ENCODE results near the gene TP73.
A peak's percentile ranks its signal among the peaks of the same experiment; 100 is the strongest.
"Not testable (repeated sequence)": the region's sequence is repeated elsewhere in the genome, so short reads cannot be mapped to it uniquely, and the experiment has no call there.

The TP73 gene

DNA sequence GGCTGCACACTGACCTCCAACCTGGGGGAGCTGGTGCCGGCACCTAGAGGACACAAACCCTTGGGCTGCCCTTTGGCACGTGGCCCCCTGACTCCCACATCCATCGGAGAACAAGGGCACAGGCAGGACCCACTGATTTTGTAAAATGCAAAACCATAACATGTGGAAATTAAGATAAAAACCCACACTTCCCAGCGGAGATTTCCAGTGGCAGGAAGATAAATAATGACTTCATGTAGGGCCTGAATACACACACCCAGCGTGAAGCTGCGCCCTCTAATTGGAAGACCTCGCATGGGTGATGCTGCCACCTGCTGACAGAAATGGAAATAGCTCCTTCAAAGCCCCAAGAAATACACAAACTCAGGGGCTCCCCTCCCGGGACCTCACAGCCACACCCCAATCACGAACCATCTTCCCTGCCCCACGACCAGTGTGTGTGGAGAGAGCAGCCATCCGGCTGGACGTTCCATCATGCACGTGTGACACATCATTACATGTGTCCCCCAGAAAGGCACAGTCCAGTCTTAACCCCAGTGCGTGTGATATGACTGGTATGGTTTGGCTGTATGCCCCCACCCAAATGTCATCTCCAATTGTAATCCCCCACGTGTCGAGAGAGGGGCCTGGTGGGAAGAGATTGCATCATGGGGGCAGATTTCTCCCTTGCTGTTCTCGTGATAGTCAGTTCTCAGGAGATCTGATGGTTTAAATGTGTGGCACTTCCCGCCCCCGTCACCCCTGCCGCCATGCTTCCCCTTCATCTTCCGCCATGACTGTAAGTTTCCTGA, 33.2 kb upstream of the TP73 start:
- DNase-seq, result peak; percentile 54

DNA sequence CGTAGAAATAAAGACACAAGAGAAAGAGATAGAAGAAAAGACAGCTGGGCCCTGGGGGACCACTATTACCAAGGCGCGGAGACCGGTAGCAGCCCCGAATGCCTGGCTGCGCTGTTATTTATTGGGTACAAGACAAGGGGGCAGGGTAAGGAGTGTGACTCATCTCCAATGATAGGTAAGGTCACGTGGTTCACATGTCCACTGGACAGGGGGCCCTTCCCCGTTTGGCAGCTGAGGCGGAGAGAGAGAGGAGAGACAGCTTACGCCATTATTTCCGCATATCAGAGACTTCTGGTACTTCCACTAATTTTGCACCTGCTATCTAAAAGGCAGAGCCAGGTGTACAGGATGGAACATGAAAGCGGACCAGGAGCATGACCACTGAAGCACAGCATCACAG, 31.6 kb upstream of the TP73 start:
- no peak for DNase-seq

DNA sequence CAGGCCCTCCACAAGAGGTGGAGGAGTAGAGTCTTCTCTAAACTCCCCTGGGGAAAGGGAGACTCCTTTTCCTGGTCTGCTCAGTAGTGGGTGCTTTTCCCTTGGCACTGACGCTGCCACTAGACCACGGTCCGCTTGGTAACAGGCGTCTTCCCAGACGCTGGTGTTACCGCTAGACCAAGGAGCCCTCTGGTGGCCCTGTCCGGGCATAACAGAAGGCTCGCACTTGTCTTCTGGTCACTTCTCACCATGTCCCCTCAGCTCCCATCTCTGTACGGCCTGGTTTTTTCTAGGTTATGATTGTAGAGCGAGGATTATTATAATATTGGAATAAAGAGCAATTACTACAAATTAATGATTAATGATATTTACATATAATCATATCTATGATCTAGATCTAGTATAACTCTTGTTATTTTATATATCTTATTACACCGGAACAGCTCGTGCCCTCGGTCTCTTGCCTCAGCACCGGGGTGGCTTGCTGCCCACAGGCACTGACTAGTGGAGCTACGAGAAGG, 31.1 kb upstream of the TP73 start:
- not testable (repeated sequence) for DNase-seq

- DNase-seq, result not testable (repeated sequence)
These were observed 30.2 kb upstream of the TP73 start for GRCh38 chr1:3622102-3622501.

GRCh38 chr1:3623441-3624199, 28.7 kb upstream of the TP73 start:
- DNase-seq, result no peak

DNA sequence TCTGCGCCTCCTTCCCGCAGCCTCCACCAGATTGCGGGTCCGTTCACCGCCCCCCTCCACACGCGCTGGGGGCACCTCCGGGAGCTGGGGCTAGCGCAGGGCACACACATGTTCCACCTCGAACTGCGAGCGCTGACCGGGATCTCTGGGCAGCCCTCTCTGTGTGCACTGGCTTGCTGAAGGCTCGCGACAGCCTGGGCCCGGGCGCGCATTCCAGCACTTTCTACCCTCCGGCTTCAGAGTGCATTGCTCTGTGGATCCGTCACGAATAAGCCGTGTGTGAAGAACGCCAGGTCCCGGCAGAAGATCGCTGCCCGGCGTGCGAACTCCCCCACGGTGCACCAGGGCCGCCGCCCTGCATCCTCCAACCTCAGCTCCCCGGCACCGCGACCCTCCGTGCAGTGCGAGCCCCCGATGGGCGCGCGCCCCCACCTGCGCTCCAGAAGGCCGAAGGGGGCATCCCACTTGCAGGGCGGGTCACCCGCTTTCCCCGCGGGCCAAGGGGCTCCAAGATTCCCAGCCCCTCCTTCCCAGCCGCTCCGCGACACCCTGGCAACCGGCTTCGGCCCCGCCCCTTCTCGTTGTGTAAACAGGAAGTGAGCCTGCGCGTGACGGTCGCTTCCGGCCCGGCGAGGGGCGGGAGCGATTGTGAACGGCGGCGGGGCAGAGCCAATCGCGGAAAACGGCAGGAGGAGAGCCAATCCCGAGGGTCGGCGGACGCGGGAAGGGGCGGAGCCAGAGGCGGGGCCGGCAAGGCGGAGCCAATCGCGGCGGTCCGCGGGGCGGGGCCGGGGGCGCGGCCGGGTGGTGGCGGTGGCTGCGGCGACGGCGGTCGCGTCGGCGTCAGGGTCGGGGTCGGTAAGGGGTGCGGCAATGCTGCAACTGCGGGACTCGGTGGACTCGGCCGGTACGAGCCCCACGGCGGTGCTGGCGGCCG, 27.8 kb upstream of the TP73 start, which contains the start of gene TPRG1L:
TSS of gene TPRG1L (plus strand) at position 816 of the 937 bp plus-strand sequence. CDS start at position 874, 58 bp downstream.
- peak; percentile 79 for DNase-seq

GRCh38 chr1:3625151-3625907, 27.0 kb upstream of the TP73 start:
- no peak for DNase-seq

DNA sequence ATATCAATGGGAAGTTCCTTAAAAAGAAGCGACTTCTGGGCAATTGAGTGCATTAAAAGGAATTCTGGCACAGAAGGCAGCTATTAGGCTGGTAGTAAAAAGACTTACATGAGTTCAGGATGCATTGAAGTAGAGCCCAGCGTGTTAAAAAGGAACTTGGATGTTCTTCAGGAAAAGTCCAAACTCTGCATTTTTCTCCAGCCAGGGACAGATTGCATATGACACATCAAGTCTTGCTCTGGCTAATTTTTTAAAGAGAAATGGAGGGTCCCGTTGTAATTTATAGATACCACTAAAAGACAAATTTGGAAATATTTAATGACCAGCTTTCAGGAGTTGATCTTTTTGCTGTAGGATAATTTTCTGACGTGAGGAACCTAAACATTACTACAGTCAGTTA, 26.3 kb upstream of the TP73 start:
- DNase-seq, result no peak

- no peak for DNase-seq
These were observed 24.6 kb upstream of the TP73 start for GRCh38 chr1:3627515-3628253.

- no peak for DNase-seq
These were observed 23.9 kb upstream of the TP73 start for GRCh38 chr1:3628445-3628844.

GRCh38 chr1:3629561-3630160, 22.7 kb upstream of the TP73 start:
- DNase-seq, result no peak

DNA sequence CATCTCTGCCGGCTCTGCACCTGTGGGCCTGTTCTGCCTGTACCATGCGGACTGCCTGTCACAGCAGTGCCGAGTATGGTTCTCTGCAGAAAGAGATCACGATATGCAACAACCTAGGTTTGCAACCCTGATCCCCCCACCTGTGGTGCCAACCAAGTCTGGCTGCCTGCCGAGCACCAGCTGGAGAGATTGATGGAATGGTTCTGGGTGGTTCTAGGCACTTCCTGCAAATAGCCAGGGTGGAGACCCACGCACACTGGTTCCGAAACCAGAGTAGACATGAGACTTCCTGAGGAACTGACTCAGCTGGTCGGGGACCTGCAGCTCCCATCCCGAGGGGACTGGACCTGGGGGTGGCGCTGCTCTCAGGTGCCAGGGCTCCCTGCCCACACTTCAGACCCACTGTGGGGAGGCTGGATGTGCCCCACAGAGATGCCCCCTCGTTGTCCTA, 22.1 kb upstream of the TP73 start:
- DNase-seq, result no peak

GRCh38 chr1:3630914-3631313, 21.4 kb upstream of the TP73 start:
- no peak for DNase-seq

DNA sequence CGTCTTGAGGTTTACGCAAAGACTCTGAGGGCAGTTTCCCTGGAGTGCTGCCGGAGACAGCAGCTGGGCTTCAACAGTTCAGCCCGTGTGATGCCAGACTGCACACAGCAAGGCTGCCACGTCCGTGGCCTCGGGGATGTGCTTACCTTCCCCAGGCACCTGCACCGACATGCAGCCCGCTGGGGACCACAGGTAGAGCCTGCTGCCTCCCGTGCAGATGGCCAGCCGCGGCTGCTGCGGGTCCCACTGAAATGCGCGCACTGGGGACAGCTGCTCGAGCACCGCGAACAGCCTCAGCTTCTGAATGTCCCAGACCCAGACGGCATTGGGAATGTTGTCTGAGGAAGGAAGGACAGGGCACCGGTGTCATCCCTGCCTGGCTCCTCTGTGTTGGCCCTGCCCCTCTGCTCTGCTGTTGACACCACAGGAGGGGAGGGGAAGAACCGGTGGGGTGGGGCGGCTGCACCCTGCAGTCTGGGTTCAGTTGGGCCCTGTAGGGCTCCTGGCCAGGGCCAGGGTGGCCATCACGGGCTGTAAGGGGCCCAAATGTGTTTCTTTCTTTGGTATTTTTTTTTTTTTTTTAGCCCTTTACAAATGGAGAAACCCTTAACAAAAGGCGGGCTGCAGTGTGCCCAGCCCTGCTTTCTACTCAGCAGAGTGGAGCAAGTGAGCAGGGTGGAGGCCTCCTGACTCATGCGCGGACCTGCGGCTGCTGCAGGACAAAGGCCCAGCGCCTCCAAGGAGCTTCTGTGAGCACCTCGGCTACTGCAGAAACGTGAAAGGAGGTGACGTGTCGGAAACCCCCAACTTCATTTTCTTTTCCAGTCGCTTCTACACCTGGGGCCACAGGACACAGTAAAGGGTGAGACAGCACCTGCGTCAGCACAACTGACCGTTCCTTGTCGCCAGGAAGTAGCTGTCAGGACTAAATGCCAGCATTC, 20.7 kb upstream of the TP73 start:
- no peak for DNase-seq

DNA sequence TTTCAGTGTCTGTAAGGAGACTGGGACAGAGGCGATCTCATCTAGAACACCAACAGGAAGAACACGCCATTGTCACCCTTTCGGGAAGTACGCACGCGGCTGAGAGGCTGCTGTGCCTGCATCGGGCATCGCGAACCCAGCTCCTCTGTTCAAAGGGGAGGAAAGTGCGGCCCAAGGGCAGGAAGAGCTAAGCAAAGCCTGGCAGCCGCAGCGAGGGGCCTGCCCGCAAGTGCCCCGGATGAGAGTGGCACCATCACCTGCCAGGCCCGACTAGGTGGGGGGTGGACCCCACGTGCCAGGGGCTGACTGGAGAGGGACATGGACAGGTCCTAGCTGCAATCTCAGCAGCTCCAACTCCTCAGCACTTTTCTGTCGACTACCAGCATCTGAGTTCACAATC, 20.0 kb upstream of the TP73 start:
- no peak for DNase-seq

- no peak for DNase-seq
These were observed 19.5 kb upstream of the TP73 start for GRCh38 chr1:3632716-3633343.

DNA sequence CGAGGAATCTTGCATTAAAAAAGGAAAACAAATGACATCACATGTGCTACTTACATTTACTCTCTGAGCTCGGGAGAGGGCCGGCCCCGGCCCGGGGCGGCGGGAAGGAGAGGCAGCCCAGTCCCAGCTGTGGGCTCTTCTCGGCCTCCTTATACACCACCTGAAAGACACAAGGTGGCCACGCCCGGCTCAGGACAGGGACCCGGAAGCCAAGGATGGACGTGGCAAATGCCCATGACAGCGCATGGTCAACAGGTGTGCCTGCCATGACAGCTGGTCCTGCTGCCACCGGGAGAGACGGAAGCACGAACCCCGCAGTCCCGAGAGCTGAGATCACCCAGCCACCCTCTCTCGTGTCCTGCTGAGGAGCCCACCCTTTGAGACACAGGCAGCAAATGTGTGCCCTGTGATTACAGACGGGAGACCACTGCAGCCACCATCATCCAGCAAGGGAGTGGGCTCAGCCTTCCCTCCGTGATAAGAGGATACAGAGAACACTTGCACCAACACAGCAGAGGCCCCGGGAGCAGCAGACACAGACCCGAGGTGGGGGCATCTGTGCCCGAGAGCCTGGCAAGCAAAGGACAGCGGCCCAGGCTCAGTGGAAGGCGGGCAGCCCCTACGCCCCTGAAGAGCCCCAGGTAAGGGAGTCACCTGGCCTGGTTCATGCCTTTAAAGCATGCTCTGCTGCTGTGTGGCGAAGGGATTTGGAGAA, 18.8 kb upstream of the TP73 start:
- no peak for DNase-seq

DNA sequence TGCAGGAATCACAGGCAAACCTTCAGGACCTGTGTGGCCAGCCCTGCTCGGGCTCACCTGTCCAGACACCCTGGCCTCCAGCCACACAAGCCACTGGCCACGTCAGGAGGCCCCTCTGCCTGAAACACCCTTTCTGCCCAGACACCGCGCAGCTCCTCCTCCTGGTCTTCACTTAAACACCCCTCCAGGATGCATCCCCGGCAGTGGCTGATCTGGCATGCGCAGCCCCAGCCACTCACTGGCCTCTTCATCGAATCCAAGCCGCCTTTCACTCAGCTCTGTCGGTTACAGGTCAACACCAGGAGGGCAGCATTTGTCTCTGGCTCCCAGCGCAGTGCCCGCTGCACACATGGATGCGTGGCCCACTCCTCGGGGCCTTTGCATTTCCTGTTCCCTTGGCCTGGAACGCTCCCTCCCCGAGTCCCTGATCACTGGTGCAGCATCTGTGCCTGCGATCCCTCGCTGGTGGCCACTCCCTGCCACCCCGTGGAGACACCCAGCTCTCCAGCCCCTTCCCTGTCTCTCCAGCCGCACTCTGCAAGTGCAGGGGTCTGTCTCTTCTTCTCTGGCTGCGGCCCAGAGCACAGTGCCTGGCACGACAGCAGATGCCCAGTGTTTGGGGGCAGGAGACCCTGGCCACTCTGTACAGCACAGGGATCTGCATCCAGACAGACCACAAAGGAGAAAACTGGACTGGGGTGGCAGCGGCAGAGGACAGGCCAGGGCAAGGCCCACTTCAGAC, 18.1 kb upstream of the TP73 start:
- DNase-seq, result no peak

All from NCI-H1694 (cell line).